AG09309 (cell line): ENCODE measurements around the gene NPM3.

Source experiments
- DNase-seq: peaks from one replicate; pipeline ENCODE4 v3.0.0-alpha.2; 2010; ENCODE audit warnings: low read depth
- H3K4me3 ChIP-seq: 2 replicates; pipeline ENCODE4 v1.5.1; 2011; ENCODE audit warnings: mild to moderate bottlenecking, low read depth, low read length, moderate library complexity; ENCODE audit not compliant: control insufficient read depth
- CTCF ChIP-seq: IDR thresholded peaks from 2 replicates; pipeline ENCODE4 v1.5.1; 2011; ENCODE audit warnings: mild to moderate bottlenecking, low read depth, low read length, inconsistent platforms; ENCODE audit not compliant: insufficient read depth, control insufficient read depth; ENCODE audit errors: missing control alignments

NPM3 gene

GRCh38 chr10:101818119-101818871 lies 35.0 kb upstream of the NPM3 start, which contains the start of gene OGA:
TSS of gene OGA (minus strand) at chr10:101818444. CDS start at chr10:101818022, 422 bp downstream.
- no peak for TF ChIP-seq CTCF
- peak; percentile 100 for DNase-seq
- H3K4me3 ChIP-seq, result peak within 1 kb of the TSS; percentile 92

GRCh38 chr10:101817337-101818118 lies 34.3 kb upstream of the NPM3 start:
- TF ChIP-seq CTCF, result no peak
- peak overlapping the region; percentile 92 for H3K4me3 ChIP-seq
- peak; percentile 81 for DNase-seq

- no peak for TF ChIP-seq CTCF
- no peak for DNase-seq
- peak overlapping the region; percentile 92 for H3K4me3 ChIP-seq
Measured at GRCh38 chr10:101816913-101817336, 33.7 kb upstream of the NPM3 start.

- TF ChIP-seq CTCF, result no peak
- no peak for DNase-seq
- peak overlapping the region; percentile 92 for H3K4me3 ChIP-seq
Measured at GRCh38 chr10:101816376-101816775, 33.1 kb upstream of the NPM3 start.

GRCh38 chr10:101814466-101815071 lies 31.3 kb upstream of the NPM3 start:
- no peak for DNase-seq
- no peak overlapping the region for H3K4me3 ChIP-seq

More at GRCh38 chr10:101814466-101815071, 31.3 kb upstream of the NPM3 start:
- TF ChIP-seq CTCF, result no peak
